Measurements from ENCODE around the gene CFAP74. TPM values are rescaled to one million over a fixed set of nuclear protein-coding genes. Genes with fewer than 3 reads are reported as not detected.

The CFAP74 gene
- total and polyA plus RNA-seq, 2 of the 4 experiments (the other 2 are of a cell fraction) = not detected

- no peak for DNase-seq
- Histone ChIP-seq H3K23ac (ENCODE audit: low read depth, low read length) (no peak overlapping the region), H3K14ac (replicated peaks; ENCODE audit: low read depth, low read length) (no peak overlapping the region), H3K4me3 (ENCODE audit: insufficient read depth, low read depth, low read length) (no peak overlapping the region), H3K56ac (ENCODE audit: extremely low read depth, insufficient read depth, low read length) (no peak overlapping the region), H2BK120ac (ENCODE audit: low read depth, low read length) (no peak overlapping the region), H3K9me3 (ENCODE audit: control insufficient read depth, insufficient read depth, low read length) (no peaks in the 10 kb centered on the region), H3K4me1 (ENCODE audit: control insufficient read depth, insufficient read depth, low read length) (no peaks in the 10 kb centered on the region), H3K9ac (ENCODE audit: low read depth, low read length) (no peak overlapping the region), H3K4me2 (ENCODE audit: low read depth, low read length) (no peak overlapping the region), H2AK5ac (ENCODE audit: low read depth, low read length) (no peak overlapping the region), H4K91ac (ENCODE audit: insufficient read depth, low read depth, low read length) (no peak overlapping the region), H4K5ac (ENCODE audit: low read depth, low read length) (no peak overlapping the region), H2BK15ac (ENCODE audit: low read depth, low read length) (no peak overlapping the region), H3K9me1 (ENCODE audit: insufficient read depth, low read length) (0 out of 2 replicates have a peak, but pooled peaks cover 3% of the 10 kb centered on the region), H3K27me3 (ENCODE audit: control insufficient read depth, insufficient read depth, low read length) (peaks cover 42% of the 10 kb centered on the region), H2BK20ac (ENCODE audit: low read depth, low read length) (no peak overlapping the region), H3K4ac (ENCODE audit: low read depth, low read length) (no peak overlapping the region), H3K18ac (ENCODE audit: low read depth, low read length) (no peak overlapping the region), H3K27ac (ENCODE audit: insufficient read depth, low read length) (no peak overlapping the region), H4K8ac (ENCODE audit: low read depth in 2 of 2, low read length in 2 of 2) (no peak overlapping the region), H2AK9ac (replicated peaks; ENCODE audit: low read depth, low read length, poor library complexity) (no peak overlapping the region), H3K79me1 (ENCODE audit: low read depth in 1 of 2, low read length in 2 of 2) (no peaks in the 10 kb centered on the region), H2AFZ (replicated peaks; ENCODE audit: low read length, poor library complexity) (no peak overlapping the region), H4K20me1 (ENCODE audit: insufficient read depth, low read length) (no peaks in the 10 kb centered on the region), H3K36me3 (ENCODE audit: control insufficient read depth, insufficient read depth, low read length) (no peaks in the 10 kb centered on the region), H2BK5ac (ENCODE audit: low read depth, low read length, poor library complexity, severe bottlenecking) (no peak overlapping the region)
- no TSS peak for BruUV-seq (replicated peaks)
- intact Hi-C loops (cut with micrococcal nuclease) (no loop called here), dilution Hi-C loops (cut with HindIII; ENCODE audit: low sequenced_read_pairs, unreplicated experiment) (no loop called here), in situ Hi-C loops (cut with MboI; ENCODE audit: low sequenced_read_pairs) (no loop called here)
- ChIA-PET CTCF (interaction anchor here (0.6 kb wide), 1 partner anchor 1661 kb away, joined by 4 read pairs; no protein-coding TSS in a partner anchor), POLR2A (ENCODE audit: unreplicated experiment) (no interaction called here)
- TF ChIP-seq CHD1 (IDR thresholded peaks at IDR 0.05; ENCODE audit: low read depth, low read length) (no peak), MAZ (IDR thresholded peaks at IDR 0.05; ENCODE audit: borderline replicate concordance, low read depth, low read length) (no peak), USF2 (IDR thresholded peaks at IDR 0.05; ENCODE audit: low read depth, low read length) (no peak), ELK1 (IDR thresholded peaks at IDR 0.05; ENCODE audit: borderline replicate concordance, low read depth, low read length) (no peak), CTCF (conservative IDR thresholded peaks at IDR 0.05; ENCODE audit: low read depth, low read length) (no peak), CEBPB (IDR thresholded peaks at IDR 0.05; ENCODE audit: low read depth, low read length) (no peak), RCOR1 (IDR thresholded peaks at IDR 0.05; ENCODE audit: insufficient replicate concordance, low read length) (no peak), FOS (IDR thresholded peaks at IDR 0.05; ENCODE audit: low read depth, low read length) (no peak), RAD21 (IDR thresholded peaks at IDR 0.05; ENCODE audit: low read length) (no peak), MXI1 (IDR thresholded peaks at IDR 0.05; ENCODE audit: borderline replicate concordance, low read depth, low read length) (no peak), RFX5 (IDR thresholded peaks at IDR 0.05; ENCODE audit: low read depth, low read length) (no peak)
- no peak for ATAC-seq (ENCODE audit: low read depth)
- 76% methylated on average over 2 of the region's 7 CpGs; no CpG with 5 or more reads in 1 of the 2 experiments for WGBS, 2 experiments (ENCODE audit: extremely low coverage in 2 of 2, insufficient read length in 1 of 2)
Observed at GRCh38 chr1:2000432-2000831, 3.2 kb downstream of the CFAP74 start.
